Endothelial cell of umbilical vein (primary cell): Measurements from ENCODE around the gene FKBP2.

Source experiments
- CTCF ChIP-seq, 2 donors: IDR thresholded peaks; 1 replicate in 1 of 2; 2 replicates in 1 of 2; pipeline ENCODE4 v1.5.1; 2011; ENCODE audit warnings: low read length in 2 of 2, mild to moderate bottlenecking in 2 of 2, moderate library complexity in 2 of 2, control low read depth in 1 of 2, inconsistent platforms in 1 of 2, low read depth in 1 of 2; ENCODE audit not compliant: insufficient read depth in 1 of 2; ENCODE audit errors: extremely low read depth in 1 of 2
- EZH2 ChIP-seq: IDR thresholded peaks from 2 replicates; pipeline ENCODE4 v1.6.1; 2012; ENCODE audit warnings: borderline replicate concordance, low read depth, mild to moderate bottlenecking, moderate library complexity, low read length, inconsistent platforms; ENCODE audit not compliant: severe bottlenecking
- FOS ChIP-seq: IDR thresholded peaks from 2 replicates; pipeline ENCODE4 v1.6.1; 2011; ENCODE audit warnings: mild to moderate bottlenecking, low read length, moderate library complexity, borderline replicate concordance; ENCODE audit not compliant: insufficient read depth
- GATA2 ChIP-seq: IDR thresholded peaks from 2 replicates; pipeline ENCODE4 v1.7.0; 2011; ENCODE audit warnings: low read depth, mild to moderate bottlenecking, moderate library complexity, mixed read lengths, low read length; ENCODE audit not compliant: insufficient read length, insufficient read depth
- JUN ChIP-seq: IDR thresholded peaks from 2 replicates; pipeline ENCODE4 v1.6.1; 2011; ENCODE audit warnings: borderline replicate concordance, low read depth; ENCODE audit not compliant: insufficient read length, insufficient read depth
- MAX ChIP-seq: IDR thresholded peaks from 2 replicates; pipeline ENCODE4 v1.6.1; 2011; ENCODE audit not compliant: insufficient read depth, insufficient read length
- MYC ChIP-seq: IDR thresholded peaks from one replicate; pipeline ENCODE4 v1.6.1; 2011; ENCODE audit warnings: mild to moderate bottlenecking, low read depth, low read length
- POLR2A ChIP-seq: IDR thresholded peaks from 2 replicates; pipeline ENCODE4 v1.6.1; 2012; ENCODE audit warnings: low read depth, mild to moderate bottlenecking, control low read depth, low read length
- POLR2AphosphoS5 ChIP-seq: IDR thresholded peaks from 2 replicates; pipeline ENCODE4 v1.6.1; 2012; ENCODE audit warnings: low read depth, mild to moderate bottlenecking, control low read depth, low read length, moderate library complexity; ENCODE audit not compliant: insufficient read depth

DNA sequence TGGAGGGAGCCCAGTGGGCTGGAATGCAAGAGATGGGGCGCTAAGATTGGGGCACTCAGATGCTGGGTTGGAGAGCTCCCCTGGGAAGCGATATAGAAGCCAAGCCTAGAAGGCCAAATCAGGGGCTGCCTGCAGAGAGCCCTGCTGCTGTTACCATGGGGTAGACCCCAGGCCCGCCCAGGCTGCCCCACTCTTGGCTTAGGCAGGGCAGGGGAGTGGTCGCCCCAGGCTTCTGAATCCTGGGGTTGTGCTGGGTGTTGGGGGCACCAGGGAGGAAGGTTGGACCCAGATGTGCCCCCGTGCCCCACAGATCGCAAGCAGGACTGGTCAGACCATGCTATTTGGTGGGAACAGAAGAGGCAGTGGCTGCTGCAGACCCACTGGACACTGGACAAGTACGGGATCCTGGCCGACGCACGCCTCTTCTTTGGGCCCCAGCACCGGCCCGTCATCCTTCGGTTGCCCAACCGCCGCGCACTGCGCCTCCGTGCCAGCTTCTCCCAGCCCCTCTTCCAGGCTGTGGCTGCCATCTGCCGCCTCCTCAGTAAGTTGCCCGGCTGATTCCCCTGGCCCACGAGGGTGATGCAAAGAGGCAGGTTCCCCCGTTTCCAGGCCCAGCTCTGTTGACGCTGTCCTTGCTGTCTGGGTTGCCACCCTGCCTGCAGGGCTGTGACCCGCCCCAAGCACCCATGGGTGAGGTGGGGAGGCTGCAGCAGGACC, 30.4 kb upstream of the FKBP2 start:
- TF ChIP-seq CTCF (IDR thresholded peaks at IDR 0.05; ENCODE audit: extremely low read depth in 1 of 2, insufficient read depth in 1 of 2, low read depth in 1 of 2, low read length in 2 of 2) (no peak), MAX (no peak), EZH2 (no peak), FOS (no peak), POLR2AphosphoS5 (no peak), POLR2A (no peak), JUN (no peak), MYC (no peak), GATA2 (no peak)
